PC-3 (cell line): ENCODE results near the gene ID2.

ENCODE experiments used
- EZH2 ChIP-seq: fragments of 300-600 bp; sonication (generic); IDR thresholded peaks from one replicate; pipeline ENCODE4 v1.6.1; 2017; ENCODE audit warnings: antibody characterized with exemption, mild to moderate bottlenecking, low read length; ENCODE audit not compliant: unreplicated experiment
- TF ChIP-seq, protein P1 (sequence below): fragments of 300-600 bp; sonication (generic); conservative IDR thresholded peaks from 2 replicates; pipeline ENCODE4 v1.5.1; 2017; ENCODE audit warnings: antibody characterized with exemption, low read depth, mild to moderate bottlenecking, low read length

GRCh38 chr2:8671802-8672201 is 10.1 kb upstream of the ID2 start:
- TF ChIP-seq, protein P1, sequence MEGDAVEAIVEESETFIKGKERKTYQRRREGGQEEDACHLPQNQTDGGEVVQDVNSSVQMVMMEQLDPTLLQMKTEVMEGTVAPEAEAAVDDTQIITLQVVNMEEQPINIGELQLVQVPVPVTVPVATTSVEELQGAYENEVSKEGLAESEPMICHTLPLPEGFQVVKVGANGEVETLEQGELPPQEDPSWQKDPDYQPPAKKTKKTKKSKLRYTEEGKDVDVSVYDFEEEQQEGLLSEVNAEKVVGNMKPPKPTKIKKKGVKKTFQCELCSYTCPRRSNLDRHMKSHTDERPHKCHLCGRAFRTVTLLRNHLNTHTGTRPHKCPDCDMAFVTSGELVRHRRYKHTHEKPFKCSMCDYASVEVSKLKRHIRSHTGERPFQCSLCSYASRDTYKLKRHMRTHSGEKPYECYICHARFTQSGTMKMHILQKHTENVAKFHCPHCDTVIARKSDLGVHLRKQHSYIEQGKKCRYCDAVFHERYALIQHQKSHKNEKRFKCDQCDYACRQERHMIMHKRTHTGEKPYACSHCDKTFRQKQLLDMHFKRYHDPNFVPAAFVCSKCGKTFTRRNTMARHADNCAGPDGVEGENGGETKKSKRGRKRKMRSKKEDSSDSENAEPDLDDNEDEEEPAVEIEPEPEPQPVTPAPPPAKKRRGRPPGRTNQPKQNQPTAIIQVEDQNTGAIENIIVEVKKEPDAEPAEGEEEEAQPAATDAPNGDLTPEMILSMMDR = no peak
- no peak for TF ChIP-seq EZH2
